Measurements from ENCODE around the gene WBP11. TPM values are rescaled to one million over a fixed set of nuclear protein-coding genes. Genes with fewer than 3 reads are reported as not detected.

WBP11 gene
- total and polyA plus RNA-seq, 2 of the 13 experiments (the other 11 are each of a cell fraction or from before 2014, with no cell fraction given), result 7.6 to 31.0 TPM

GRCh38 chr12:14843425-14843887 lies 40.2 kb upstream of the WBP11 start, which contains the start of gene ART4 (continued):
- TF ChIP-seq MZF1 (CRISPR knock-in tag; IDR thresholded peaks at IDR 0.05; ENCODE audit: borderline replicate concordance), result no peak
- no peak for TF ChIP-seq SALL2 (CRISPR knock-in tag; IDR thresholded peaks at IDR 0.05)
- TF ChIP-seq ZNF678 (CRISPR knock-in tag; IDR thresholded peaks at IDR 0.05), result no peak
- TF ChIP-seq RNF219 (CRISPR knock-in tag; IDR thresholded peaks at IDR 0.05), result no peak
- TF ChIP-seq NFAT5 (CRISPR knock-in tag; IDR thresholded peaks at IDR 0.05), result no peak
- no peak for TF ChIP-seq ZNF281 (CRISPR knock-in tag; IDR thresholded peaks at IDR 0.05; ENCODE audit: borderline replicate concordance)
- 0 out of 2 replicates have a peak, but pooled peaks have one; percentile 51 for TF ChIP-seq IRF9 (CRISPR knock-in tag; IDR thresholded peaks at IDR 0.05; ENCODE audit: borderline replicate concordance)
- TF ChIP-seq PRDM10 (CRISPR knock-in tag; IDR thresholded peaks at IDR 0.05; ENCODE audit: low read depth), result no peak
- peak; percentile 80 for TF ChIP-seq ZFX (CRISPR knock-in tag; IDR thresholded peaks at IDR 0.05; ENCODE audit: low read depth)
- no peak for TF ChIP-seq SNAPC5 (CRISPR knock-in tag; IDR thresholded peaks at IDR 0.05; ENCODE audit: borderline replicate concordance)
- TF ChIP-seq ZNF660 (CRISPR knock-in tag; IDR thresholded peaks at IDR 0.05; ENCODE audit: borderline replicate concordance, low read depth), result no peak
